Epithelial cell of esophagus (primary cell): ENCODE measurements around the gene CRTAC1.

ENCODE experiments used
- DNase-seq: peaks from one replicate; pipeline ENCODE4 v3.0.0; 2010; ENCODE audit warnings: low read depth
- H3K4me3 ChIP-seq: 2 replicates; pipeline ENCODE4 v1.5.1; 2011; ENCODE audit warnings: mild to moderate bottlenecking, low read length, control low read depth
- CTCF ChIP-seq: IDR thresholded peaks from 2 replicates; pipeline ENCODE4 v1.5.1; 2011; ENCODE audit warnings: low read depth, mild to moderate bottlenecking, low read length, control low read depth, inconsistent platforms; ENCODE audit not compliant: insufficient read depth; ENCODE audit errors: missing control alignments

CRTAC1 gene, protein sequence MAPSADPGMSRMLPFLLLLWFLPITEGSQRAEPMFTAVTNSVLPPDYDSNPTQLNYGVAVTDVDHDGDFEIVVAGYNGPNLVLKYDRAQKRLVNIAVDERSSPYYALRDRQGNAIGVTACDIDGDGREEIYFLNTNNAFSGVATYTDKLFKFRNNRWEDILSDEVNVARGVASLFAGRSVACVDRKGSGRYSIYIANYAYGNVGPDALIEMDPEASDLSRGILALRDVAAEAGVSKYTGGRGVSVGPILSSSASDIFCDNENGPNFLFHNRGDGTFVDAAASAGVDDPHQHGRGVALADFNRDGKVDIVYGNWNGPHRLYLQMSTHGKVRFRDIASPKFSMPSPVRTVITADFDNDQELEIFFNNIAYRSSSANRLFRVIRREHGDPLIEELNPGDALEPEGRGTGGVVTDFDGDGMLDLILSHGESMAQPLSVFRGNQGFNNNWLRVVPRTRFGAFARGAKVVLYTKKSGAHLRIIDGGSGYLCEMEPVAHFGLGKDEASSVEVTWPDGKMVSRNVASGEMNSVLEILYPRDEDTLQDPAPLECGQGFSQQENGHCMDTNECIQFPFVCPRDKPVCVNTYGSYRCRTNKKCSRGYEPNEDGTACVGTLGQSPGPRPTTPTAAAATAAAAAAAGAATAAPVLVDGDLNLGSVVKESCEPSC

DNA sequence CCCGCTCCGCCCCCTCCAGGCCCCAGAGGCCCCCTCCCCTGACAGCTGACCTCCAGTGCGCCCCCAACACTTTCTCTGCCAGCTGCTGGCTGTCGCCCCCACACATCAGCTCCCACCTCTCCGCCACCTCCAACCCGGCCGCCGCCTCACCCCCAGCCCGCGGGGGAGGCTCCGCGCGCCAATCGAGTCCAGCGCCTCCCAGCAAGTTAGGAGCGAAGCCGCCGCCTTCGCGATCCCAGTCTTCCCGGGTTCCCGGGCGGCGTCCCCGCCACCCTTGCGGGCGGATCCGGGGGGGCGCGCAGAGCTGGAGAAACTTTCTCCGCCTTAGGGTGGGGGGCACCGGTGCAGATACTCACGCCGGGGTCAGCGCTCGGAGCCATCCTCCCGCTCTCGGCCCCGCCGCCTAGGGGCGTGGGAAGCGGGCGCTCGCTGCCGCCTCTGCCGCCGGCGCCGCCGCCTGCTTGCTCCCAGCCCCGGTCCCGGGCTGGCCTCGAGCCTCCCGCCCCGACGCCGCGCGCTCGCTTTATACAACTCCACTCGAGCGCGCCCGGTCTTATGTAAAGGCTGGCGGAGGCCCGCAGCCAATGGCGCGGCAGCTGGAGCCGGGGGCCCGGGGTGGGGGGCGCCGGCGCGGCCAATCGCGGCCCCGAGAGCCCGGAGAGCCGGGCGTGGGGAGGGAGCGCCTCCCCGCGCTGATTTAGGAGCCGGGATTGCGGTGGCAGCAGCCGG, at the start of gene CRTAC1:
CRTAC1 (minus strand) TSS at position 529 of the 729 bp plus-strand sequence; CDS start at position 380, 149 bp downstream.
- peak; percentile 35 for DNase-seq
- no peak for TF ChIP-seq CTCF
- no peak within 1 kb of the TSS for H3K4me3 ChIP-seq

- DNase-seq, result no peak
- TF ChIP-seq CTCF, result no peak
- no peak overlapping the region for H3K4me3 ChIP-seq
Observed at GRCh38 chr10:98078774-98079173, 48.4 kb upstream of the CRTAC1 start.

DNA sequence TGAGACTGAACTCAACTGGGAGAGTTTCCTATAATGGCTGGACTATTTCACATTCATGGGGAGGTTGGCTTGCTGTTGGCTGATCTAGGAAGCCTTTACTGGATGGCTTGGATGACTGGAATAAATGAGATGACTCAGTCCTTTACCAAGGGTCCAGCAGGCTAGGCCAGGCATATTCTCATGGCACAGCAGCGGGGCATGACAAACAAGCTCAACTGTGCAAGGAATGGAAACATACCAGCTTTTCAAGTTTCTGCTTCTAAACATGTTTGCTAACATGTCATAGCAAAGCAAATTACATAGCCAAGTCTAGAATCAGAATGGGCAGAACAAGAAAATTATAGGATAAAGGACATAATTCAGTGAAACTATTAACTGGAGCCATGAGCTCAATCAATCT, 46.8 kb upstream of the CRTAC1 start:
- DNase-seq, result peak; percentile 79
- no peak for TF ChIP-seq CTCF
- no peak overlapping the region for H3K4me3 ChIP-seq

GRCh38 chr10:98076086-98076485, 45.7 kb upstream of the CRTAC1 start:
- DNase-seq, result no peak
- TF ChIP-seq CTCF, result no peak
- H3K4me3 ChIP-seq, result no peak overlapping the region

- TF ChIP-seq CTCF, result no peak
- H3K4me3 ChIP-seq, result no peak overlapping the region
- DNase-seq, result peak; percentile 36
Observed at GRCh38 chr10:98074315-98074911, 44.0 kb upstream of the CRTAC1 start.

- no peak for TF ChIP-seq CTCF
- no peak overlapping the region for H3K4me3 ChIP-seq
- no peak for DNase-seq
Observed at GRCh38 chr10:98067165-98067564, 36.7 kb upstream of the CRTAC1 start.
